Endothelial cell of umbilical vein (primary cell): Measurements from ENCODE around the gene LSM2. TPM values are rescaled to one million over a fixed set of nuclear protein-coding genes. Genes with fewer than 3 reads are reported as not detected.

Source experiments
- BruUV-seq: library from RNA; stranded (reverse); fragments of 400-500 nt; replicated peaks from 2 replicates; lab custom pipeline; 2021; lab: Mats Ljungman, UMichigan
- CTCF ChIA-PET: fragments of 300-600, 350-600 bp; sonication (Branson Sonifier 250); formaldehyde crosslinking; loops from one replicate; lab custom pipeline; 2021; ENCODE audit warnings: antibody characterized with exemption, inconsistent platforms; lab: Charles Lee
- POLR2A ChIA-PET: fragments of 300-600, 350-600 bp; sonication (Branson Sonifier 250); formaldehyde crosslinking; loops from one replicate; lab custom pipeline; 2021; ENCODE audit warnings: antibody characterized with exemption, inconsistent platforms; lab: Charles Lee
- DNase-seq: peaks from one replicate; pipeline ENCODE4 v3.0.0-alpha.2; 2011; ENCODE audit warnings: low read depth, low spot score
- FAIRE-seq: peaks from 2 replicates; lab custom pipeline; 2011; peaks lifted over from hg19 to GRCh38; lab: Jason Lieb, UNC
- H2AFZ ChIP-seq: 2 replicates; pipeline ENCODE4 v1.6.0; 2012; ENCODE audit warnings: low read depth, low read length, control low read depth, inconsistent platforms
- H3K27ac ChIP-seq: 2 replicates; pipeline ENCODE4 v1.5.1; 2011; ENCODE audit warnings: low read depth, mild to moderate bottlenecking, control low read depth, low read length, moderate library complexity; ENCODE audit not compliant: insufficient read depth
- H3K27me3 ChIP-seq, 2 experiments: 2 replicates each; pipeline versions ENCODE4 v1.6.0 to v1.6.1; 2011; ENCODE audit warnings: low read length in 2 of 2, mixed read lengths in 1 of 2; ENCODE audit not compliant: control insufficient read depth in 2 of 2, insufficient read depth in 2 of 2
- H3K36me3 ChIP-seq, 2 experiments: 2 replicates in 1 of 2; 3 replicates in 1 of 2; pipeline ENCODE4 v1.5.1; 2011; ENCODE audit warnings: low read length in 2 of 2, mild to moderate bottlenecking in 1 of 2, moderate library complexity in 1 of 2; ENCODE audit not compliant: control insufficient read depth in 2 of 2, insufficient read depth in 2 of 2; ENCODE audit errors: extremely low read depth in 1 of 2
- H3K4me1 ChIP-seq: 3 replicates; pipeline ENCODE4 v1.5.1; 2011; ENCODE audit warnings: mild to moderate bottlenecking, low read length; ENCODE audit not compliant: control insufficient read depth, insufficient read depth; ENCODE audit errors: extremely low read depth
- H3K4me2 ChIP-seq: 2 replicates; pipeline ENCODE4 v1.6.1; 2011; ENCODE audit warnings: low read length, control low read depth, mixed read lengths; ENCODE audit not compliant: insufficient read depth
- H3K4me3 ChIP-seq, 3 experiments: fragments of 200-600 bp in 1 of 3; sonication (generic), shearing (Covaris generic) in 1 of 3; replicated peaks in 1 of 3; 2 replicates each; pipeline ENCODE4 v1.5.1; 2011 to 2016; ENCODE audit warnings: control low read depth in 3 of 3, low read length in 3 of 3, mild to moderate bottlenecking in 2 of 3, inconsistent platforms in 1 of 3, low read depth in 1 of 3, moderate library complexity in 1 of 3; ENCODE audit not compliant: insufficient read depth in 1 of 3
- H3K79me2 ChIP-seq: 2 replicates; pipeline ENCODE4 v1.6.0; 2012; ENCODE audit warnings: low read length, inconsistent platforms; ENCODE audit not compliant: control insufficient read depth, insufficient read depth
- H3K9ac ChIP-seq: replicated peaks from 2 replicates; pipeline ENCODE3; 2011; ENCODE audit warnings: low read length, control low read depth; ENCODE audit not compliant: insufficient read depth; ENCODE audit errors: extremely low read depth
- H3K9me1 ChIP-seq: replicated peaks from 3 replicates; pipeline ENCODE4 v1.6.0; 2011; ENCODE audit warnings: mild to moderate bottlenecking, low read length; ENCODE audit not compliant: control insufficient read depth, insufficient read depth; ENCODE audit errors: extremely low read depth
- H3K9me3 ChIP-seq: replicated peaks from 2 replicates; pipeline ENCODE4 v1.5.1; 2012; ENCODE audit warnings: low read length, inconsistent platforms; ENCODE audit not compliant: control insufficient read depth, insufficient read depth
- H4K20me1 ChIP-seq: replicated peaks from 2 replicates; pipeline ENCODE3; 2011; ENCODE audit warnings: mild to moderate bottlenecking, low read length; ENCODE audit not compliant: control insufficient read depth, insufficient read depth; ENCODE audit errors: extremely low read depth
- CTCF ChIP-seq, 2 donors: IDR thresholded peaks; 1 replicate in 1 of 2; 2 replicates in 1 of 2; pipeline ENCODE4 v1.5.1; 2011; ENCODE audit warnings: low read length in 2 of 2, mild to moderate bottlenecking in 2 of 2, moderate library complexity in 2 of 2, control low read depth in 1 of 2, inconsistent platforms in 1 of 2, low read depth in 1 of 2; ENCODE audit not compliant: insufficient read depth in 1 of 2; ENCODE audit errors: extremely low read depth in 1 of 2
- EZH2 ChIP-seq: IDR thresholded peaks from 2 replicates; pipeline ENCODE4 v1.6.1; 2012; ENCODE audit warnings: borderline replicate concordance, low read depth, mild to moderate bottlenecking, moderate library complexity, low read length, inconsistent platforms; ENCODE audit not compliant: severe bottlenecking
- FOS ChIP-seq: IDR thresholded peaks from 2 replicates; pipeline ENCODE4 v1.6.1; 2011; ENCODE audit warnings: mild to moderate bottlenecking, low read length, moderate library complexity, borderline replicate concordance; ENCODE audit not compliant: insufficient read depth
- GATA2 ChIP-seq: IDR thresholded peaks from 2 replicates; pipeline ENCODE4 v1.7.0; 2011; ENCODE audit warnings: low read depth, mild to moderate bottlenecking, moderate library complexity, mixed read lengths, low read length; ENCODE audit not compliant: insufficient read length, insufficient read depth
- JUN ChIP-seq: IDR thresholded peaks from 2 replicates; pipeline ENCODE4 v1.6.1; 2011; ENCODE audit warnings: borderline replicate concordance, low read depth; ENCODE audit not compliant: insufficient read length, insufficient read depth
- MYC ChIP-seq: IDR thresholded peaks from one replicate; pipeline ENCODE4 v1.6.1; 2011; ENCODE audit warnings: mild to moderate bottlenecking, low read depth, low read length
- POLR2A ChIP-seq: IDR thresholded peaks from 2 replicates; pipeline ENCODE4 v1.6.1; 2012; ENCODE audit warnings: low read depth, mild to moderate bottlenecking, control low read depth, low read length
- POLR2AphosphoS5 ChIP-seq: IDR thresholded peaks from 2 replicates; pipeline ENCODE4 v1.6.1; 2012; ENCODE audit warnings: low read depth, mild to moderate bottlenecking, control low read depth, low read length, moderate library complexity; ENCODE audit not compliant: insufficient read depth
- dilution Hi-C: fragments of 300-500 bp; cut with MboI; formaldehyde crosslinking; loops from one replicate; pipeline ENCODE4 v1.15.0; 2019; ENCODE audit warnings: low sequenced_read_pairs; ENCODE audit not compliant: extremely low pct_ligation_motif_present
- intact Hi-C: fragments of 100-400 bp; cut with micrococcal nuclease; formaldehyde crosslinking; loops from one replicate; pipeline ENCODE4 v1.10.0; 2022
- polyA plus RNA-seq, 4 experiments: library from polyadenylated mRNA; depleted of rRNA in 3 of 4; stranded (reverse) in 3 of 4; unstranded in 1 of 4; fragments of >200 nt; gene quantifications; 2 replicates each; pipeline versions ENCODE4 v1.2.1 to v1.2.3, GENCODE V29; 2011 to 2012; ENCODE audit warnings: missing spikeins in 1 of 4
- total RNA-seq: library from RNA; stranded (reverse); gene quantifications from 2 replicates; pipeline ENCODE4 v1.2.3, GENCODE V29; 2021
- TF ChIP-seq, protein P1 (sequence below): IDR thresholded peaks from 2 replicates; pipeline ENCODE4 v1.6.1; 2011; ENCODE audit not compliant: insufficient read depth, insufficient read length

The LSM2 gene
- total and polyA plus RNA-seq, 2 donors (not counting 3 experiments of a cell fraction or from before 2014, with no cell fraction given), result 78.1 to 86.0 TPM

DNA sequence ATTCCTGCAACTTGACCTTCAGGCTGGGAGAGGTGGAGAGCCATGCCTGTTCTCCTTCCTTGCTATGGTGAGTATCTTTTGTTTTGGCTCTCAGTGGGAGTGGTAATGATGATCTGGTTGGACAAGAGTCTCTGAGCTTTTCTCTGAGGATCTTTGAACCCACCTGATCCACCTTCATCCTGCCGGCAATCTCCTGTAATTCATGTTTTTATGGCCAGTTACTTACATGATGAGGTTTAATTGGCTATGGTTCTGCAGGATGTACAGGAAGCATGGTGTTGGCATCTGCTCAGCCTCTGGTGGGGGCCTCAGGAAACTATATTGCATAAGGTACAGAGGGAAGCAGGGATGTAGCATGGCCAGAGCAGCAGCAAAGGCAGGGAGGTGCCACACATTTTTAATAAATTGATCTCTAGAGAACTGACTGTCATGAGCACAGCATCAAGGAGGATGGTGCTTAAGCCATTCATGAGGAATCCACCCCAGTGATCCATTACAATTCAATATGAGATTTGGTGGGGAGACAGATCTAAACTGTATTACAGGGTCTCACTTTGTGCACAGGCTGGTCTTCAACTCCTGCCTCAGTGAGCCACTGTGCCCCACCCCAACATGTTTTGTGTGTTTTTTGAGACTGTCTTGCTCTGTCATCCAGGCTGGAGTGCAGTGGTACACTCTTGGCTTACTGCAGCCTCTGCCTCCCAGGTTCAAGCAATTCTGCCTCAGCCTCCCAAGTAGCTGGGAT, 30.8 kb upstream of the LSM2 start:
- peaks cover 8% of the 10 kb centered on the region for H4K20me1 ChIP-seq

DNA sequence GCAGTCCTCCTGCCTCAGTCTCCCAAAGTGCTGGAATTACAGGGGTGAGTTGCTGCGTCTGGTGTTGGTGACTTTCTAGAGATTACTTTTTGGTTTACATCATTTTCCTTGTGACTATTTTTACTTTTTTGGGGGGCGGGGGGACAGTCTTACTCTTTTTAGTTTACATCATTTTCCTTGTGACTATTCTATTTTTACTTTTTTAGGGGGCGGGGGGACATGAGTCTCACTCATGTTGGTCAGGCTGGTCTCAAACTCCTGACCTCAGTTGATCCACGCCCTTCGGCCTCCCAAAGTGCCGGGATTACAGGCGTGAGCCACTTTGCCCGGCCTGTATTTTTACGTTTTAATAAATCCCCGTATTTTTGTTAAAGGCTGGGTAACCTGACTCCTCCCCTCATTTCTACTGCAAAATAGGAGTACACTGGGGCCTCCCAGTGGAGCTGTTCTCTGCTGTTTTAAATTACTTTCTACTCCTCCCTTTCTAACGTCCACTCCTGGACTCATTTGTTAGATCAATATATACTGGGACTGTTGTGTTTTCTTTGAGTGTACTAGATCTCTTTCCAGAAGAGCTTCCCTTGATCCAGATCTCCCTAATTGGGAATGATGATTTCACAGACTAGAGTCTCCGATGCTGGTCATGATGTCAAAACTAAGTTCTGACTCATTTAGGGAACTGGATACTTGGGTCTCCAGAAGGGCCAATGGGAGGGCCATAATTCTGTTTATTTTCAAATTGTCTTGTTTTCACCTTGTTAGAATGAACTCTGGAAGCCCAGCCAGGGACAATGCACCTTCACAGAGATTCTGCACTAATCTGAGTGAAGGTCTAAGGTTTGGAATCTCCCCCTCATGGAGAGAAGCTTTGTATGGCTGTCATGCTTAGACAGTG, 30.0 kb upstream of the LSM2 start:
- FAIRE-seq, result peak; percentile 8
- Histone ChIP-seq H3K79me2 (peaks cover 45% of the 10 kb centered on the region), H4K20me1 (peaks cover 8% of the 10 kb centered on the region), H3K27ac (peak overlapping the region; percentile 38), H3K27me3 (no peaks in the 10 kb centered on the region), H3K9me1 (no peaks in the 10 kb centered on the region), H2AFZ (no peak overlapping the region), H3K36me3 (peaks cover 21 to 27% of the 10 kb centered on the region in 2 experiments), H3K9ac (peak overlapping the region; percentile 99), H3K4me3 (peak overlapping the region; percentile 38 to 98 (median 81)), H3K4me2 (peak overlapping the region; percentile 86), H3K9me3 (no peaks in the 10 kb centered on the region), H3K4me1 (peaks cover 27% of the 10 kb centered on the region)
- intact Hi-C loops (loop anchor here (10.0 kb wide), 1 partner anchor 118 kb away; the partner anchor contains the start of genes NELFE and SKIC2), dilution Hi-C loops (no loop called here)
- TF ChIP-seq FOS (no peak), CTCF (IDR thresholded peaks at IDR 0.05; ENCODE audit: extremely low read depth in 1 of 2, insufficient read depth in 1 of 2, low read depth in 1 of 2, low read length in 2 of 2) (no peak), POLR2AphosphoS5 (no peak), EZH2 (no peak), POLR2A (no peak), JUN (no peak), GATA2 (no peak), MYC (no peak)
- TF ChIP-seq, protein P1, sequence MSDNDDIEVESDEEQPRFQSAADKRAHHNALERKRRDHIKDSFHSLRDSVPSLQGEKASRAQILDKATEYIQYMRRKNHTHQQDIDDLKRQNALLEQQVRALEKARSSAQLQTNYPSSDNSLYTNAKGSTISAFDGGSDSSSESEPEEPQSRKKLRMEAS, result no peak
- ChIA-PET CTCF (interaction anchor here (1.0 to 1.5 kb wide), 5 partner anchors 23 to 116 kb away, joined by 3 to 7 read pairs (median 3); no protein-coding TSS in a partner anchor), POLR2A (interaction anchor here (0.6 to 1.6 kb wide), 2 partner anchors 9 to 21 kb away, joined by 3 to 6 read pairs; partner anchors contain the start of gene HSPA1B)
- no TSS peak for BruUV-seq
- peak; percentile 30 for DNase-seq

More for the DNA sequence above, 30.8 kb upstream of the LSM2 start:
- peak overlapping the region; percentile 86 for H3K4me2 ChIP-seq
- TF ChIP-seq POLR2A, result peak; percentile 10
- TF ChIP-seq, protein P1, result no peak
- peaks cover 21 to 27% of the 10 kb centered on the region in 2 experiments for H3K36me3 ChIP-seq
- intact Hi-C loops (loop anchor here (10.0 kb wide), 1 partner anchor 117 kb away; the partner anchor contains the start of genes NELFE and SKIC2), dilution Hi-C loops (no loop called here)
- H3K27ac ChIP-seq, result no peak overlapping the region
- peak overlapping the region; percentile 38 to 98 (median 81) for H3K4me3 ChIP-seq
- FAIRE-seq (no peak), DNase-seq (no peak)
- H3K27me3 ChIP-seq, result no peaks in the 10 kb centered on the region
- peaks cover 27% of the 10 kb centered on the region for H3K4me1 ChIP-seq
- H3K9me3 ChIP-seq, result no peaks in the 10 kb centered on the region
- BruUV-seq, result no TSS peak
- no peaks in the 10 kb centered on the region for H3K9me1 ChIP-seq
- peak overlapping the region; percentile 99 for H3K9ac ChIP-seq
- CTCF ChIA-PET, result interaction anchor here (1.0 to 1.5 kb wide), 5 partner anchors 22 to 157 kb away, joined by 3 to 7 read pairs (median 3); no protein-coding TSS in a partner anchor
- POLR2A ChIA-PET, result interaction anchor here (1.6 kb wide), 1 partner anchor 10 kb away, joined by 6 read pairs; the partner anchor contains the start of gene HSPA1B
- peaks cover 45% of the 10 kb centered on the region for H3K79me2 ChIP-seq
- no peak overlapping the region for H2AFZ ChIP-seq
